ENCODE measurements around the gene KCNK7. TPM values are rescaled to one million over a fixed set of nuclear protein-coding genes. Genes with fewer than 3 reads are reported as not detected.

The KCNK7 gene
- total RNA-seq, 1 experiment from 2014 or later = not detected

DNA sequence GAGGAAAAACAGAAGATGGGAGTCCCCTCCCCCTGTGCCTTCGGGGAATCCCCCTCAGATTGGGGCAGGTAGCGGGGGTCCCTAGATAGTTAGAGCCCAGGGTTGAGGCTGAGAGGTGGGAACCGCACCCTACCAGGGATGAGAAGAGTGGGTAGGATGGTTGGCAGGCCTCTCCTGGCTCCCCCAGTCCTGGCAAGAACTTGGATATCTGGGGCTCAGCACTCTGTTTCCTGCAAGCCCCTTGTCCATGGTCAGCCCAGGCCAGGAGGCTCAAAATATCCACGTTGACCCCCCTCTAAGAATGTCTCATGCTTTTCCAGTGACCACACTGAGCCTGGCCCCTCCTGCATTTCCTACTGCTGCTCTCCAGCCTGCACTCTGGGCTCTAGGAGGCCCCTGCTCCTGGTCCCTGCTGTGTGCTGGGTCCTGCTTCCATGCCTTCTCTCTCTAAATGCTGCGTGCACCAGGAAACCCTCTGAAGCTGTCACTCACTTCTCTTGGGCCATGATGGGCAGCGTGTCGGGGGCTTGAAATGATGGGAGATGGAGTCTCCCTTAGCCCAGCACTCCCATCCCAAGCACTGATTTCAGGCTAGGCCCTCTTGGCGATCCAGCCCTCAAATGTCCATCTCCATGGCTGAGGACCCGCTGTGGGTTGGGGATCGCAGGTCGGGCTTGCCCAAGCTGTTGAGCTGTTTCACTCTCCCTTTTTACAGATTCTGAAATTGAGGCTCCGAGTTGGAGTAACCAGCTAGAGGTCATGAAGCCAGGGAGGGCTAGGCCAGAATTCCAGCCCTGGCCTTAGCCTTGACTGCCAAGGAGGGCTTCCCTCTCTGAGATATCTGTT lies 16.4 kb upstream of the KCNK7 start:
- no peak for DNase-seq (ENCODE audit: low read depth)

DNA sequence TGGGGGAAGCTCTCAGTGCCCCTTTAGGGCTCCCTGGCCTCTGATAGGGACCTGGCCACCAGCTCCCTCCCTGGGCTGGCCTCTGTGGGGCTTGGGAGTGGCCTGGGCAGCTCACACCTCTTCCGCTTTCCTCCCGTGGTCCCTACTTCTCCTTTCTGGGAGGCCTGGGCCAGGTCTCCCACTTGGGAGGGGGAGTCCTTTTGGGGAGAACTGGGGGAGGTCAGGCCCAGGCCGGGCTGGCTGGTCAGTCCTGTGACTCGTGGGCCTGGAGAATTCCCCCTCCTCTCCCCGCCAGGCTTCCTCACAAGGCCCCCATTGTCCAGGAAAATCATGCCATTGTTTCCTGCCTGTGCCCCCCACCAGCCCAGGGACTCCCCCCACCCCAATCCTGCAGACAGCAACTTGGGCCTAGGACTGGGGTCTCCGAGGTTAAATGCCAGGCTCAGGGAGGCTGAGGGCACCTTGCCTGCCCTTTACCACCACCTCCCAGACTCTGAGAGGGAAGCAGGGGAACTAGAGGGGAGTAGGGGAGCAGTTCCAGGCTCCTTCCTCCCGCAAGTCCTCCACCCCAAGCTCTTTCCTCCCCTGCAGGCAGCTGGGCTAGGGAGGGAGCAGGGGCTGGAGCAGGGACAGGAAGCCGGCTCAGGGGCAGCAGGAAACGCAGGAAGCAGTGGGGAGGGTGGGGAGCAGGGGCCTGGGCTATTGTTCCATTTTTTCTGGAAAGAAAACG lies 15.6 kb upstream of the KCNK7 start:
- DNase-seq (ENCODE audit: low read depth) = no peak

DNA sequence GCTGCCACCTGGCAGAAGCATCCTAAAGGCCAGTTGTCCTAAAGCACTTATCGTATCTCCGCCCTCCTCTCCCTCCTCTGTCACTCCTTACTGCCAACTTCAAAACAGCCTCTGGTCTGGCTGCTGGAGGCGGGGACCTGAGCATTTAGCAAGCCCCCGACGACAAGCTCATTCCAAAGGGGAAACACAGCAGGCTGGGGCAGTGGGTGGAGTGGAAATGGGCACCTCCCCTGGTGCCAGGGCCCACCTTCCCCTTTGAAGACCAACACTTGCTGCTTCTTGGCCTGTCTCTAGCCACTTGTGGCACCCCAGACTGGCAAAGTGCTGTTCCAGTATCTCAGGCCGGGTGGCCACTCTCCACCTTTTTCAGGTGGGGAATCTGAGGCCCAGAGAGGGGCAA lies 14.8 kb upstream of the KCNK7 start:
- no peak for DNase-seq (ENCODE audit: low read depth)

DNA sequence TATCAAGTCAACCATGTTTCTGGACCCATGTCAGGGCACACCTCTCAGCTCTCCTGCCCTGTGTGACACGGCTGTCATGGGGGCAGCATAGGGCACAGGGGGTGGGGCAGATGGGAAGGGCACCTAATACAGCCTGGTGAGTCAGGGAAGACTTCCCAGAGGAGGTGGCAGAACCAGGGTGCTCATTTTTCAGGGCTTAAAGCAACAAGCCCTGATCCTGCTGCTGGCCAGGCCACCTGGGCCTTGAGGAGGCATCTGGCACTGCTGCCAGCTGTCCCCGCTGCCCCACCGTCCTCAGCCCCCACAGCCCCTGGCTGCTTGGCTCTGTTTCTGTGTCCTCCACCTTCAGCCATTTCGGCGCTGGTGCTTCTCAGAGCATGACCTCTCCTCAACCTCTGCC lies 14.1 kb upstream of the KCNK7 start:
- DNase-seq (ENCODE audit: low read depth) = no peak

DNA sequence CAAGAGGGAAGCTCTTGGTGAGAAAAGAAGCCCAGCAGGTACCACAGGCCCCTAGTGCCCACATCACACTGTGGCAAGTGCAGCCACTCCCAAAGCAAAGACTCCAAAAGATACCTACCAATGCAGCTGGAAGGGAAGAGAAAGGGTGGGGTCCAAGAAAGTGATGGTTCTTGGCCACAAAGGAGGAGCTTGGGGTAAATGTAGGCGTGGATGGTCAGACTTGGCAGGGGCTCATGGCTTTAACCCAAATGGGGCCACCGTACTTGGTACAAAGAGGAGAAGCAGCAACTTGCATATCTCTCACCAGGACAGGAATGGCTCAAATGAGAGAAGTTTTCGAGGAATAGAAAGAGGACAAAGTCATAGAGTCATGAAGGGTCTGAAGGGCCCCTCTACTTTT lies 13.6 kb upstream of the KCNK7 start:
- no peak for DNase-seq (ENCODE audit: low read depth)

DNA sequence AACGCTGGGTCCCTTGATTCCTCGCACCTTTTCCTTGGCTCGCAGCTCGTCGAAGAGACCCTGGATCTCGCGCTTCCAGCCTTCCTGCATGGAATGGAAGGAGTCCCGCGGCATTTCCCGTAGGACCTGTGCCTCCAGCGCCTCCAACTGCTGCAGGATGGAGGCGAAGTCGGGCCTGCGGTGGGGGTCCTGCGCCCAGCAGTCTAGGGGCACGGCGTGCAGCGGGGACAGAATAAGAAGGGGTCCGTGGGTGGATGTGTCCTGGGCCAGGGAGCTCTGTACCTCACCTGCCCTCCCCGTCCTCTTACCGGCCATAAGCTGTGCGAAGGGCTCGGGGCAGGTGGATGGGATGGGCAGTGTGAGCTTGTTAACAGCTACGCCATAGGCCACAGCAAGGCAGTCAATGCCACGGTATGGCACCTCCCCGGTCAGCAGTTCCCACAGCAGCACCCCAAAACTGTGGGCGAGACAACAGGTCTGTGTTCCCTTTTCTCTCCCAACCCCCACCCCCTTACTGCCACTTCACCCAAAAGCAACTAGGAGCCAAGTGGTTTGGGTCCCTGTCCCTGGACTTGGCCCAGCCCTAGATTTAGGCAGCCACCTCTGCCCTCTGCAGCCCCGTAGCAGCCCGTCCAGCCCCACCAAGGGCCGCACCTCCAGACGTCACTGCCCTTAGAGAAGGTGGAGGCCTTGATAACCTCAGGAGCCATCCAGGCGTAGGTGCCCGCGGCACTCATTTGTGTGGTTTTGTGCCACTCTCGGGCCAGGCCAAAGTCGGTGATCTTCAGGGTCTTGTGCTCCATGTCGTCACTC lies 12.2 kb upstream of the KCNK7 start:
- DNase-seq (ENCODE audit: low read depth) = no peak

DNA sequence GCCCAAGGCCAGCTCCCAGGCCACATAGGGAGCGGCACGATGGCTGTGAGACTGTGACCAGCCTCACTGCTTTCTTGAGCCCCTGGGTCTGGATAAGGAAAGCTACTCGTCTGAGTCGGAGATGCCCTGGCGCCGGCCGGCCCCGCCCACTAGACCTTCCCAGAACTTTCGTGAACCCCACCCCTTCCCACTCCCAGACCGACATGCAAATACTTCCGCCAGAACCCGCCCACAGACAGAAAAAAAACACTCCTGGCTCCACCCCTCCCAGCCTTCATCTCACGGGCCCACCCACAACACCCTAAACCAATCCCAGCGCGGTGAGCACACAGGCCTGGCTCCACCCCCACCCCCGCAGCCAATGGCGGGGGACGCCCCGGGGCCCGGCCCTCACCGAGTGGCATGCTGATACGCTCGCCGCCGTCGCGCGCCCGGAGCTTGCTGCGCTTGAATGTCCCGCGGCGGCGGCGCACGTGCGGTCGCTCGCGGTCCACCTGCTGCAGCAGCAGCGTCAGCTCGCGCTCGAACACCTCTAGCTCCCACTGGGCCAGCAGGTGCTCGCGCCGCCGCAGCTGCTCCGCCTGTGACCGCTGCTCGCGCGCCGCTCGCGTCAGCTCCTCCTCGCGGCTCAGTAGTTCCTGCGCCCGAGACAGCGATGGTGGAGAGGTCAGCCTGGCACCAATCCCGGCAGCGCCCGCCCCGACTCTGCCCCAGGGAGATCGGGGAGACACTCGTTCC lies 11.4 kb upstream of the KCNK7 start:
- DNase-seq (ENCODE audit: low read depth) = no peak

DNA sequence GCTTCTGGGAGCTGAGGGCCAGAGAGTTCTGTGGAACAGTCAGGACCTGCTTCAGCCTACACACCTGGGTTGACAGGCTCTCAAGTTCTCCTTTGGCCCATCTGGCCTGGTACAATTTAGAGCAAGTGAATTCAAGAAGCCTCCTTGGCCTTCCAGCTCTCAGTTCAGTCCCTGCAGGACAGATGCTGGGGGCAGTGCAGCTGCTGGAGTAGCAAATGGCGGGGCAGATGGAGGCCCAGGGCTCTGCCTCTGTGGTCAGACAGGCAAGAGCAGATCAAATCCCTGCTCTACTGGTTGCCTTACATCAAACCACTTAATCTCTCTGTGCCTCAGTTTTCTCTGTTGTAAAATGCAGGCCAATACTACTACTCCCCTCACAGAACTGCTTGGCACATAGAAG lies 8.7 kb upstream of the KCNK7 start:
- DNase-seq (ENCODE audit: low read depth) = no peak

DNA sequence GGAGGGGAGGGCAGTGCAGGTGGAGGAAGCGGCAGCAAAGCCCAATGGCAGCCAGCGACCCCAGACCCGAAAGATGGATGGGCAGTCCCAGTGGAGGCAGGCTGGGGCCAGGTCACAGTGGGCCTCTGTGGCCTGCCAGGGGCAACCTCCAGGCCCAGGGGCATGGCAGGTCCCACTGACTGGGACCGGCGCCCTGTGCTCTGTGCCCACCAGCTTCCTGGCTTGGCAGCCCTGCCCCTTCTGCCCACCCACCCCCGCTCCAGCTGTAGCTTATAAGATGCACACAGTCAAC lies 4.3 kb upstream of the KCNK7 start:
- no peak for DNase-seq (ENCODE audit: low read depth)

DNA sequence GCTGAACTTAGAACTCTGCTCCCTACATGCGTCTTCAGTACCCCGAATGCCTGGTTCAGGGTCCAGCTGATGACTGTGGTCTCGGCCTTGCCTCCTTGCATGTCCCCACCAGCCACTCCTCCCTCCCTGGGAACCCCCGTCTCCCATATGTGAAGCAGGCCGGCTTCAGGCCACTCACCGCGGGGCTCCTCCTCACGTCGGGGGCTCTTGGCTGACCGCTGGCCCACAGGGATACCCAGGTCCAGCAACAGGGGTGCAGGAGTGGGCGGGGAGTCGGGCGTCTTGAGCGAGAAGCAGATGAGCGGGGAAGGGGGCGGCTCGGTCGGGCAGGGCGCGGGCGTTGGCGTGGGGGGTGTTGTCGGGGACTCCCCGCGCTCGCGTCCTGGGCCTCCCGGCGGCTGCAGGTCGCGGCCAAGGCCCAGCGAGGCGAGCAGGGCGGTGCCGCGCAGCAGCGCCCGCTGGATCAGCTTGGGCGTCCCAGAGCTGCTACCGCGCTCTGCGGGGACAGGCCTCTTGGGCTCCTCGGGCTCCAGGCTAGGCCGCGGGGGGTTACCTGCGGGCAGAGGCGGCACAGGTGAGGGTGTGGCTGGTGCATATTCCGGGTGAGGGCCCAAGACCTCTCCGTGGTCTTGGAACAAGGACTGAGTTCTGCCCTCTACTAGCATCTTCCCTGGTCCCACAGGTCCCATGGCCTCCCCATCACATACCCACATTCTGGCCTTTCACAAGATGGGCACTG lies 3.8 kb upstream of the KCNK7 start:
- no peak for DNase-seq (ENCODE audit: low read depth)

DNA sequence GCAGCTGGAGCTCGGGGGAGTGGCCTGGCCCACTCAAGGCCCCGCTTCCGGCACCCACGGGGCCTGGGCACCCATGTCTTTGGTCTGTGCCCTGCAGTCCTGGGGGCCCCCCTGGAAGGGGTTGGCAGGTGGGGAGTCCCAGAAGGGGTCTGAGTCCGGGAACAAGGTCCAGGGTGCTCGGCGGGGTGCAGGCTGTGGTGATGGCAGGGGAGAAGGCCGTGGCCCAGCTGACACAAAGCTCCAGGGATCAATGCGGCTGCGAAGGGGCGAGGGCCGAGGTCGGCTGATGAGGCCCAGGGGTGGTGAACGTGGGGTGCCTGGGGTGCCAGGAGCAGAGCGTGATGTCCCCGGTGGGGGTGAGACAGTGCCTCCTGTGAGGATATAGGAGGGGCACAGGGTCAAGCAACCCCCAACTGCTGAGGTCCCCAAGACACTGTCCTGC lies 2.7 kb upstream of the KCNK7 start:
- DNase-seq (ENCODE audit: low read depth) = no peak

DNA sequence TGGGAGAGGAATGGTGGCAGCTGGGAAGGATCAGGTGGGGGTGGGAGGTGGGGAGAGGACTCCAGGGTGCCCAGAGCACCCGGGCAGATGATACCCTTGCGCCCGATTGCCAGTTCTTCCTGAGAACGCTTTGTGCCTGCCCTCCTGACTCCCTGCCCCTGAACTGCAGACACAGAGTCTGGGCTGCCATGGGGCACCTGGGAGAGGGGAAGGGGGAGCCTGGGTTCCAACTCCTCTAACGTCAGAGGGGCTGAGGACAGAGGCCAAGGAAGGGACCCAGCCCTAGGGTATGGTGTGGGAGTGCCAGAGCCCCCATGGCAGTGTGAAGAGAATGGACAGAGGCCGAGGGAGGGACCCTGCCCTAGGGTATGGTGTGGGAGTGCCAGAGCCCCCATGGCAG lies 920 bp upstream of the KCNK7 start:
- no peak for DNase-seq (ENCODE audit: low read depth)

DNA sequence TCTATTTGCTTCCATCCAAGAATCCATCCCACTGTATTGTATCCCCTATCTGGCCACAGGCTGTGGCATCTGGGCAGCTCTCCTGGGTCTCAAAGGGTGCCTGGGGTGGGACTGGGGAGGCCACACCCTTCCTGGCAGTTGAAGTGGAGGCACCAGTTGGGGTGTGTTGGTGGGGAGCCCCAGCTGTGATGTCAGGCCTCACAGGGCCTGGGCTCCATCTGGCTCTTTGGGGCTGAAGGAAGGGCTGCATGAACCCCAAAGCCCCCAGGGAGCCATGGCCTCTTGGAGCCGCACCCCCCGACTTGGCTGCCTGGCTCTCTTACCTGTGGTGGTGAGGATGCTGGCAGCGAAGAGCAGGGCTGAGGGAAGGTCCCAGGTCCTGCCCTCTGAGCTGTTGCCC lies 469 bp downstream of the KCNK7 start:
- DNase-seq (ENCODE audit: low read depth) = no peak

DNA sequence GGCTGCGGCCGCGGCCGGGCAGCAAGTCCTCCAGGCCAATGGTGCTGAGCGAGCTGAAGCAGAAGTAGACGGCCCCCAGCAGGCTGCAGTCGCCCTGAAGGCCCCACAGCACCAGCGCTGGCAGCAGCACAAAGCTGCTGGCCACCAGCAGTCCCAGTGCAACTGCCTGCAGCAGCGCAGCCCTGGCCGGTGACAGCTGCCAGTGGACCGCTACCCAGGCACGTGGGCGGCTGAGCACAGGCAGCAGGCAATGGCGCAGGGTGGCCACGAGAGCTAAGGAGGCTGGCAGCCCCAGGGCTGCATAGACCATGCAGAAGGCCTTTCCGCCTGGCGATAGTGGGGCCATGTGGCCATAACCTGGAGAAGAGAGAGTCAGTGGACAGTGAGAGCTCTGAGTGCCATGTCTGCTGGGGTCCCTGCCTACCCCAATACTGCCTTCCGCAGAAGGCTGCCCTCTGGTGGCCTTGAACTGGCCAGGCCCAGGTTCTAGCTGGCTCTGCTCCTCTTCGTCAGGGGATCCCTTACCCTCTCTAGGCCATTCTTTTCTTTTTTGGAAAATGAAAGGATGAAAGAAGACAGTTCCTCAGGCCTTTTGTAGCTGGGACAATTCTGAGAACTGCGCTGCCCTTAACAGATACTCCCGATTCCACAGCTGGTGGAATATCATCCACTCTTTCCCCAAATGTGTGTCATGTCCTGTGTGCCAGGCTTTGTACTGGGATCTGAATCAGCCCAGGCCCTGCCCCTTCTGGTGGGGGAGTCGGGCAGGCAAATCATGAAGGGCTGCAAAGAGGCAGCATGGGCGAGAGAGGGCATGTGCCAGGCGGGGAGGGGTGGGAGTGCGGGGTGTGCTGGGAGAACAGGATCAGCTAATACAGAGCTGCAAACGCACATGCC lies 1.8 kb downstream of the KCNK7 start:
- DNase-seq (ENCODE audit: low read depth) = peak; percentile 46

DNA sequence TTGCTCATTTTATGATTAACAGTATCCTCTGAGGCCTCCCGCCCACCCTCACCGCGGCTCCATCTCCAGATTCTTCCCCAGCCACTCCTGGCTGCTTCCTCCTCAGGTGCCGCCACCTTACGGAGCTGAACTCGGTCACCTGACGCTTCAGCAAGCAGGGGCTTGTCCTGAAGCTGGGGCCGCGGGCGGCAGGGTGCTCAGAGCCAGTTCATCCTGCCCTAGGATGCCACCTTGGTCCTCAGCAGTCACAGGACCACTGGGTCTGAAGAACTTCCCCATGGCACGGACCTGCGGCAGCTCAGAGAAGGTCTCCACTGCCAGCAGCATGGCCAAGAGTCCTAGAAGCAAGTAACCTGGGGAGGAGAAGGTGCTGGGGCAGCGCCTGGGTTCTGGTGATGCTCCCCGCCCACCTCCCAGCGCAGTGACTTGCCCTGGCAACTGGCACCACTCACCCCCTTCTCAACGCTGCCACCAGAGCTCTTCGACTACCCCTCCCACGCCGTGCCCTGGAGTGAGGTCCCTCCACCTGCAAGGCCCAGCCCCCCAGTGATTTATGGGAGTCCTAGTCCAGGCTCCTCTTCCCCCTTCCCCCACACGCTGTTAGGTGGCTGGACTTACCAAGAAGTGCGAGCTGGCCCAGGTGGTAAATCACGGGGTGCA lies 2.6 kb downstream of the KCNK7 start:
- no peak for DNase-seq (ENCODE audit: low read depth)

DNA sequence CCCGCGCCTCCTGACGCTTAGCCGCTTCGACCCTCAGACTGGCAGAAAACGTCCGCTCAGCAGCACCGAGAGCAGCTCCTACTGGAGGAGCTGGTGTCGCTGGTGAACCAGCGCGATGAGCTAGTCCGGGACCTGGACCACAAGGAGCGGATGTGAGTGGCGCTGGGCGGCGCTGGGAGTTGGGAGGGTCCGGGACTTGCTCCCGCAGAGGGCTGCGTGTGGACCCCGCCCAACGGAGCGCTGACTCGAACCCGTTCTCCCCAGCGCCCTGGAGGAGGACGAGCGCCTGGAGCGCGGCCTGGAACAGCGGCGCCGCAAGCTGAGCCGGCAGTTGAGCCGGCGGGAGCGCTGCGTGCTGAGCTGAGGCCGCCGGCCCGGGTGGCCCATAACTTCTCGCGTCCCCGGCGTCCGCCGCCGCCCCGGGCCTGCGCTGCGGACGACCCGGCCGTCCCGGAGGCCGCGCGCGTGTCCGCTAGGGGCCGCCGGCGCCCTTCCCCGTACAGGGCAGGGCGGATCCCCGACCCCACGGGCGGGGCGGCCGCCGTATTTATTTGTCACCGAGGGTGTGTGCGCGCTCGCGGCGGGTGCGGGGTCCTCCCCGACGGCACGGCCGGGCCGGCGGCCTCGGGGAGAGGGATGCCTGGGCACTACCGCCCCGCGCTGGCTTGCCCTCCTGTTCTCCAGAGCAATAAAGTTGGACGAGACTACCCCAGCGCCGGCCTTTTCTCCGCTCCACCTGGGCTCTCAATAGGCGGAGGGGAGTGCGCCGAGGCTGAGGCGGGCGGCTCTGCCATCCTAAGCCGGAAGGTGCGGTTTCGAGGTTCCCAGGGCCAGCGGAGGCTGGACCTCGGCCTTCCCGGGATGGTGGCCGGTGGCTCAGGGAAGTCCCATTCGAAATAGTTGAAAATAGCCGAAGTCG lies 3.4 kb downstream of the KCNK7 start:
- DNase-seq (ENCODE audit: low read depth) = peak; percentile 2

DNA sequence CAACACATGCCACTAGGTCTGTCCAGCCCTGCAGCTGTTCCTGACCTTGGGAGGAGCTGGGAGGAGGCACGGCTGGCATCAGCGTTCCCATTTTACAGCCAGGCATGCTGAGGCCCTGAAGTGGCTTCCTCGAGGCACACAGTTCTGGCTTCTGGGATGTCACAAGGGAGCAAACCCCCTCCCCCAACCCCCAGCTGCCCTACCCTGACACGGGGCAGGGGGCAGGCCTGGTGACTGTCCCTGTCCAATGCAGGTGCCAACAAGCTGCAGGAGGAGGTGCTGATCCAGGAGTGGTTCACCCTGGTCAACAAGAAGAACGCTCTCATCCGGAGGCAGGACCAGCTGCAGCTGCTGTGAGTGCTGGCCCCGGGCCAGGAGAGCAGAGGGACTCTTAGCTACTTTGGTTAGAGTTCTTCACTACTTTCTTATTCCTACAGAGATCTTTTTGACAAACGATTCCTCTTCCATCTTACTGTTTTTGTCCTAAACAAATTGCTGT lies 5.3 kb downstream of the KCNK7 start:
- peak; percentile 7 for DNase-seq (ENCODE audit: low read depth)

All from Daoy (cell line).